Mesodermal cell (in vitro differentiated cells): ENCODE measurements around the gene KRTAP10-8. TPM values are rescaled to one million over a fixed set of nuclear protein-coding genes. Genes with fewer than 3 reads are reported as not detected.

Source experiments
- H3K27ac ChIP-seq: 2 replicates; pipeline ENCODE4 v1.7.0; 2013; ENCODE audit warnings: mild to moderate bottlenecking, low read depth, low read length, moderate library complexity; ENCODE audit not compliant: severe bottlenecking
- H3K36me3 ChIP-seq: 2 replicates; pipeline ENCODE4 v1.7.1; 2013; ENCODE audit warnings: mild to moderate bottlenecking, low read length, moderate library complexity; ENCODE audit not compliant: control insufficient read depth, insufficient read depth
- H3K4me1 ChIP-seq: one replicate; pipeline ENCODE4 v1.7.1; 2013; ENCODE audit warnings: mild to moderate bottlenecking, low read length; ENCODE audit not compliant: insufficient read depth, control insufficient read depth, poor library complexity, severe bottlenecking
- H3K4me3 ChIP-seq: 2 replicates; pipeline ENCODE4 v1.7.0; 2013; ENCODE audit warnings: low read length, control low read depth, mild to moderate bottlenecking; ENCODE audit not compliant: insufficient read depth, poor library complexity, severe bottlenecking; ENCODE audit errors: extremely low read depth
- H3K9me3 ChIP-seq: 2 replicates; pipeline ENCODE4 v1.7.1; 2013; ENCODE audit warnings: mild to moderate bottlenecking, low read length, moderate library complexity; ENCODE audit not compliant: control insufficient read depth
- WGBS, 2 experiments: methylation state at CpG; one replicate each; pipeline ENCODE4 v1.1.5; 2013; ENCODE audit warnings: missing lambda C conversion rate in 2 of 2; ENCODE audit not compliant: insufficient coverage in 2 of 2; 5-methylcytosine and 5-hydroxymethylcytosine counted together
- polyA plus RNA-seq, 2 experiments: library from polyadenylated mRNA; stranded (reverse); fragments of 50-300 nt; gene quantifications; one replicate each; pipeline ENCODE4 v1.2.3, GENCODE V29; 2013

KRTAP10-8 gene, protein sequence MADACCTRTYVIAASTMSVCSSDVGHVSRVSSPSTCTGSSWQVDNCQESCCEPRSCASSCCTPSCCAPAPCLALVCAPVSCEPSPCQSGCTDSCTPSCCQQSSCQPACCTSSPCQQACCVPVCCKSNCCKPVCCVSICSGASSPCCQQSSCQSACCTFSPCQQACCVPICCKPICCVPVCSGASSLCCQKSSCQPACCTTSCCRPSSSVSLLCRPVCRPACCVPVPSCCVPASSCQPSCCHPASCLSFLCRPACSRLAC
- not detected for polyA plus RNA-seq (2013, experiment 1 of 2)
- polyA plus RNA-seq (2013, experiment 2 of 2) = not detected

DNA sequence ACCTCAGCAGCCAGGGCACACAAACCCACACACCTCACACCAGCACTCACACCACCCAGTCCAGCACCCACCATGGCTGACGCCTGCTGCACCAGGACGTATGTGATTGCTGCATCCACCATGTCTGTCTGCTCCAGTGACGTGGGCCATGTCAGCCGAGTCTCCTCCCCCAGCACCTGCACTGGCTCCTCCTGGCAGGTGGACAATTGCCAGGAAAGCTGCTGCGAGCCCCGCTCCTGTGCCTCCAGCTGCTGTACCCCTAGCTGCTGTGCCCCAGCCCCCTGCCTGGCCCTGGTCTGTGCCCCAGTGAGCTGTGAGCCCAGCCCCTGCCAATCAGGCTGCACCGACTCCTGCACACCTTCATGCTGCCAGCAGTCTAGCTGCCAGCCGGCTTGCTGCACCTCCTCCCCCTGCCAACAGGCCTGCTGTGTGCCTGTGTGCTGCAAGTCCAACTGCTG lies at the start of gene KRTAP10-8:
TSS of gene KRTAP10-8 (plus strand) at position 51 of the 458 bp plus-strand sequence. CDS start at position 73, 22 bp downstream.
- Histone ChIP-seq H3K4me3 (no peak within 1 kb of the TSS), H3K27ac (no peak within 1 kb of the TSS), H3K36me3 (no peaks in the 10 kb centered on the region), H3K9me3 (peaks cover 24% of the 10 kb centered on the region), H3K4me1 (no peaks in the 10 kb centered on the region)
- 82 to 98% methylated on average over 7 of the region's 8 CpGs for WGBS, 2 experiments

DNA sequence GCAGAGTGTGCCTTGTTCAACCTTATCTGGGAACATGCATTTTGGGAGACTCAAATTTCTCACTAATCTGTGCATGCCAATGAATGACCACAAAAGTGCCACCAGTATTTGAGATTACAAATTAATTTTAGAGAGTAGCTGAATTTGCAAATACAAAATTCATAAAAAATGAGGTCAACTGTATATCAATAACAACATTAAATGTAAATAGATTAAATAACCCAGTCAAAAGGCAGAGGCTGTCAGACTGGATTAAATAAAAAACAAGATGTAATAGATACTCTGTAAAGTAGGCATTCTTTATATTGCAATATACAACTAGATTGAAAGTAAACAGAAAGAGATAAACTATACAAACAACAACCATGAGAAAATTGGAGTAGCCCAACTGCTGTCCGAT lies 47.8 kb upstream of the KRTAP10-8 start:
- WGBS, 2 experiments = no CpG with 5 or more reads among the region's 1 CpG
- H3K9me3 ChIP-seq = no peaks in the 10 kb centered on the region
- H3K36me3 ChIP-seq = no peaks in the 10 kb centered on the region
- H3K27ac ChIP-seq = no peak overlapping the region
- no peaks in the 10 kb centered on the region for H3K4me1 ChIP-seq
- H3K4me3 ChIP-seq = no peak overlapping the region

DNA sequence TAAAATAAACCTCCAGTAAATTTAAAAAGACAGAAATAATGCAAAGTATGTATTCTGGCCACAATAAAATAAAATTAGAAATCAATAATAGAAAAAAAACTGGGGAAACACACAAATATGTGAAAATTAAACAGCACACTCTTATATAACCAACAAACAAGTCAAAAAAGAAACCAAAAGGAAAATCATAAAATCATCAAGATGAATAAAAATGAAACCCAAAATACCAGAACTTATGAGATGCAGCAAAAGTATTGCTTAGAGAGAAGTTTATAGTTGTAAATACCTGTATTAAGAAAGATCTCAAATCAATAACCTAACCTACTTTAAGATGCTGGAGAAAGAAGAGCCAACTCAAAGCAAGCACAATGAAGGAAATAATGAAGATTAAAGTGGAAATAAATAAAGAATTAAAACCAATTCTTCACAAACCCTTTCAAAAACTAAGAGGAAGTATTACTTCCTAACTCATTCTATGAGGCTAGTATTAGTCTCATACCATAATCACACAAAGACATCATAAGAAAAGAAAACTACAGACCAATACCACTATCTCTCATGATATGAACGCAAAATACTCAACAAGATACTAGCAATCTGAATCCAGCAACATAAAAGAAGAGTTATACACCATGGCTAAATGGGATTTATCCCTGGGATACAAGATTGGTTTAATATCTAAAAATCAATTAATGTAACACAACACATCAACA lies 46.8 kb upstream of the KRTAP10-8 start:
- no peak overlapping the region for H3K4me3 ChIP-seq
- no peaks in the 10 kb centered on the region for H3K36me3 ChIP-seq
- no peaks in the 10 kb centered on the region for H3K9me3 ChIP-seq
- H3K4me1 ChIP-seq = no peaks in the 10 kb centered on the region
- no peak overlapping the region for H3K27ac ChIP-seq
- WGBS, 2 experiments = no CpG with 5 or more reads among the region's 1 CpG

DNA sequence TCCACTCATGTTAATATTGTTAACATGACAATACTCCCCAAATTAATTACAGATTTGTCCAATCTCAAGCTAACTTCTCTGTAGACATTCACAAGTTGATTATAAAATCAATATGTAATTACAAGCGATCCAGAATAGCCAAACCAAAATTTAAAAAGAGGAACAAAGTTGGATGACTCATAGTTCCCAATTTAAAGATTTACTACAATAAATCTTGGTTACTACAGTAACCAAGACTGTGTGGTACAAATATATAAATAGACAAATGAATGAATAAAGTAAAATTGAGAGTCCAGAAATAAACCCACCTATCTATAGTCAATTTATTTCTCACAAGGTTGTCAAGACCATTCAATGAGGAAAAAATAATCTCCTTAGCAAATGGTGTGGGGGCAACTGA lies 45.5 kb upstream of the KRTAP10-8 start:
- Histone ChIP-seq H3K36me3 (no peaks in the 10 kb centered on the region), H3K9me3 (peaks cover 13% of the 10 kb centered on the region), H3K4me1 (no peaks in the 10 kb centered on the region), H3K27ac (no peak overlapping the region), H3K4me3 (no peak overlapping the region)
- no CpG with 5 or more reads among the region's 1 CpG for WGBS, 2 experiments

DNA sequence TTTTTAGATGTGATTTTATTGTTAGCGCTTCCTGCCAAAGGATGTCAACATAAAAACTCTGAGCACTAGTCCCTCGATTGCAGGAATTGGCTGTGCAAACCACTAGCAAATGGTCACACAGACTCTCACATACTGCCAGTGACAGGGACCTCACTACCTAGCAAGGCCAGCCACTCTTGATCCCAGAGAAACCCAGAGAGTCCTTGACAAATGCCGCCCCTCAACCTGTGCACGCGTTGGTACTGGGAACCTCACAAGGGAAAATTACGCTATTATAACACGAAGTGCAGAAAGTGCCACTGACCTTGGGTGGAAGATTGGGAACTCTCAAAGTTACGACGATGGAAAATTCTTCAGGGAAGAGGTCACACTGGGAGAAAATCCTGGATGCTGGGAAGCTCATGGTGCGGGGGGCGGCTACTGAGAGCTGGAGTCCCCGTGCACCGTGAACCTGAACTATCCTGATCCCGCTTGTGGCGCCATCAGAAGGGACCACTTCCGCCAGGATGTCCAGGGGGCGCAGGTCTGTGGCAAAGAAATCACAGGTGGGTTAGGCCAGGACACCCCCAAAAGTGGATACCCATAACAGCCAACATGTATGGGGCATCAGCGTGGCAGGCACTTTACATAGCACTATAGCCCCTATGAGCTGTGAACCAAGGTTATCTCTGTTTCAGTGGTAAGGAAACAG lies 44.3 kb upstream of the KRTAP10-8 start:
- Histone ChIP-seq H3K9me3 (peaks cover 19% of the 10 kb centered on the region), H3K27ac (no peak overlapping the region), H3K4me3 (no peak overlapping the region), H3K4me1 (no peaks in the 10 kb centered on the region), H3K36me3 (no peaks in the 10 kb centered on the region)
- WGBS, 2 experiments = 94 to 95% methylated on average over 16 to 17 of the region's 18 CpGs

DNA sequence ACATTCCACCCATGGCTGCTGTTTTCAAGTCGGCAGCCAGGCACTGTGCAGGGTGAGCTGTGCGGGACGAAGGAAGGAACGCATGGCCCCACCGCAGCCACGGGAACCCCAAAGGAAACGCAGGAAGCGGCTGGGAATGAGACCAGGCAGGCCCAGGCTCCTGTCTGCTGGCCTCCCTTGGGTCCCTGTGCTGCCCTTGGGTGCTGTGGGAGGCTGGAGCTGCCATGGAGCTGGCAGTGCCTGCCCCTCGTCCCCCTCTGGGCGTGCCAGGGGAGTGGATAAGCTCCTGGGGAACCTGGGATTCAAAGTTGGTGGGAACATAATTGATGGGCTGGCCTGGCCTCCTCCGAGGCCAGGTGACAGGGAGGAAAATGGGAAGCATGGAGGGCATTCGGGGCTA lies 43.6 kb upstream of the KRTAP10-8 start:
- Histone ChIP-seq H3K36me3 (no peaks in the 10 kb centered on the region), H3K4me1 (peaks cover 3% of the 10 kb centered on the region), H3K9me3 (peaks cover 19% of the 10 kb centered on the region), H3K27ac (no peak overlapping the region), H3K4me3 (no peak overlapping the region)
- WGBS, 2 experiments = 90 to 93% methylated on average over 10 of the region's 12 CpGs

DNA sequence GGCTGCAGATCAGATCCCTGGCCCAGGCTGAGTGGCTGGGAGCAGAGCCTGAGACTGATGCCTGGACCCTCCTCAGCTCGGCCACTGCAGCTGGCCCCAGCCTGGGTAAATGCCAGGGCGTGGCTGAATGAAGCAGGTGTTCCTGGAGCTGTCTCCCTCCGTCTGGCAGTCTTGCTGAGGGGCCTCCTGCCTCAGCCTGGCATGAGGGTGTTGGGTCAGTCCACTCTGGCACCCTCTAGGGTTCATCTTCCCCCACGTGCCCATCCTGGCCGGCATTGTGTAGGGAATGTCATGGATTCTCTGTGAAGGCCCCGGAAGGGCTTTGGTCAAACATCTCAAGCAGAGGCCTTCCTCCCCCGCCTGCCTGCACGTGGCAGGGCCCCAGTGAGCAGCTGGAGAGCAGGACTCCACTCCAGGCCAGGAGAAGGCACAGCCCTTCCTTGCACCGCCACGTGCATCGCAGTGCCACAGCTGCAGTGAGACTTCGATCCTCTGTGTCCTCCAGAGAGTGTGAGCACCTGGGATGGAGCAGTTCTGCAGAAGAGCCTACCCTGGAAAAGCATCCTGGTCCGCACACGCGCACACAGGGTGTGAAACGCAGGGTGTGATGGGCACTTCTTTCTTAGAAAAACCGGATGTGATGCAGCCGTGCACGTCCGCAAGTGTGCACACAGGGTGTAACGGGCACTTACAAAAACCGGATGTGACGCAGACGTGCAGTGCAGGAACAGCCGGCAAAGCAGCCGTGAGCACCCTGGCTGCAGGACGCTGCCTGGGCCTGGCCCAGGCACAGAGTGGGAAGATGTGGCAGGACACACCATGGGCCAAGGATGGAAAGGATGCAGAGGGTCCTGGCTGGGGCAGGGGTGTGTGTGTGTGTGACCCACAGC lies 43.0 kb upstream of the KRTAP10-8 start:
- Histone ChIP-seq H3K36me3 (no peaks in the 10 kb centered on the region), H3K4me3 (no peak overlapping the region), H3K27ac (no peak overlapping the region), H3K9me3 (peaks cover 19% of the 10 kb centered on the region), H3K4me1 (peaks cover 4% of the 10 kb centered on the region)
- WGBS, 2 experiments = 85 to 88% methylated on average over 27 of the region's 27 CpGs

DNA sequence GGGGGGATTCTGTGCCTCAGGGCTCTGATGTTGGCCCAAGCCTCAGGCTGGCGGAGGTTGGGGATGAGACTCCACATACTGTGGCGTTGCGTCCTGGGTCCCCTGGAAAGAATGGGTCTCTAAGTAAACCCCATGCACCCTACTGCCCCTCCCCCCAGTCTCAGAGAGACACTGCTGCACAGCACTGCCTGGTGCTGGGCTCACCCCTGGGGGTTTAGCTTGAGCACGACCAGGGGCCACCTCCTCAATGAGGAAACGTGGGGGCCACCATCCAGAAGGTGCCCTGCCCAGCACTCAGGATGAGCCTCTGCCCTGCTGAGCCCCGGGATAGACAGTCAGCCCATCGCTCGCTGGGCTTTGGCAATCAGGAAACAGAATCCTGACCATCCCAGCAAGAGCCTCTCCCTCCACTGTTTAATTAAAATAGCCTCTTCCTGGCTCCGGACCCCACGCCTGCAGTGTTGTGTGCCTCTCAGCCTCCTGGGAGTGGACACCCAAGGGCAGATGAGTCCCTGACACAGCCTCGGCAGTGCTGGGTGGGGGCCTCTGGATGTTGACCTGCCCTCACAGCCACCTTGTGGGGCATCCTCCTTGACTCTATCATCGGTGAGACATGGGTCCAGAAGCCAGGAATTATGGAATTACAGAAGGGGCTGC lies 41.9 kb upstream of the KRTAP10-8 start:
- no peaks in the 10 kb centered on the region for H3K36me3 ChIP-seq
- H3K27ac ChIP-seq = no peak overlapping the region
- peaks cover 4% of the 10 kb centered on the region for H3K4me1 ChIP-seq
- H3K9me3 ChIP-seq = peaks cover 19% of the 10 kb centered on the region
- 90 to 93% methylated on average over 7 to 11 of the region's 12 CpGs for WGBS, 2 experiments
- H3K4me3 ChIP-seq = no peak overlapping the region

DNA sequence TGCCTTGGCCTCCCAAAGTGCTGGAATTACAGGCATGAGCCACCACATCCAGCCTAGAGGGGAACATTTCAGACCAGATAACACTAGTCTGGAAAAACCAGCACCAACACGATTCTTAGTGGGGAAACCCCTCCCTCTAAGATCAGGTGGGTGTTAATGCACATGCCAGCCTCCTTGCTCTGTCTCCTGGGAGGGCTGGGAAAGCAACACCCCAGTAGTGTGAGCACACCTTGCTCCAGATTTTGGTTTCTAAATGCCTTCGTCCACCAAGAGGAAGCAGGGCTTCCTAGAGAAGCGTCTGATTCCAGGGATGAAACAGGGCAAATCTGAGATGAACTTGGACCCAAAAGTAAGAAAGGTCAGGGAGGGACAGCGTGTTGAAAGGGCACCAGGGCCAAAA lies 40.6 kb upstream of the KRTAP10-8 start:
- whole genome bisulfite sequencing, 2 experiments = 72 to 94% methylated on average over 2 to 4 of the region's 4 CpGs

More for the DNA sequence above, 40.6 kb upstream of the KRTAP10-8 start:
- Histone ChIP-seq H3K4me1 (peaks cover 4% of the 10 kb centered on the region), H3K27ac (no peak overlapping the region), H3K4me3 (no peak overlapping the region), H3K9me3 (peaks cover 19% of the 10 kb centered on the region), H3K36me3 (no peaks in the 10 kb centered on the region)
